GM21515 (cell line): ENCODE data around the gene HSBP1.
A peak's percentile ranks its signal among the peaks of the same experiment; 100 is the strongest.

Source experiments
- ATAC-seq: cut with Tn5 transposase; IDR thresholded peaks from one replicate; pipeline ENCODE4 v1.9.1; 2021; ENCODE audit not compliant: unreplicated experiment

Gene HSBP1

DNA sequence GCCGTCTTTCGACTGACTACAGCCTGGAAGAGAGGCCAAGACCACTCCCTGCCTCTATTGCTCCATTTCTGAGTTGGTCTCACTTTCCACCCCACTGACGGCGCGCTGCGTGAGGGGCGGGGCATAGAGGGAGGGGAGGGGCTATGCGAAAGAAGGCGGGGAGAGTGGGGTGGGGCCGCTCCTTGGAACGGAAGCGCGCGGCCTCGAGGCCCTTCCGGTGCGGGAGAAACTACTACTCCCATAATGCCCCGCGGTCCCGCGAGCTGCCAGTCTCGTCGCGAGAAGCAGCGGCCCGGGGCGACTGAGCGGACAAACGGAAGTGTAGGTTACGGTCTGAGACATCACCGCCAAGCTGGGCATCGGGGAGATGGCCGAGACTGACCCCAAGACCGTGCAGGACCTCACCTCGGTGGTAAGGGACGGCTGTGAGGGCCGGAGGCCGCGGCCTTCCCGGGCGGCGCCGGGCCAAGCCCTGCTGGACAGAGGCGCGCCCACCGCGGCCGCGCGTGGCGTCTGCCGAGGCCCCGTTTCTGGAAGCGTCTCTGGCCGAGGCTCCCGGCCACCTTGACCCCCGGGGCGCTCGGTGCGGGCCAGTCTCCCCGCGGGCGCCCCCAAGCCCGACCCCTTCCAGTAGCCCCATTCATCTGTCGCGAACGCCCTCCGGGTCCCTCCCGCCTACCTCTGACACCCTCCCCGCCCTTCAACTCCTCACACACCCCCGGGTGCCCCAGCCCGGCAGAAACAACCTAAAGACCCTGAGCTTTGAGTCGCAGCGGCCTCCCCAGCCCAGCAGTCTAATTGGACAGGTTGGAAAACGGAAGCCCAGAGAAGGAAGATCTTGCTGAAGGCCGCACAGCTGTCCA is at the start of gene HSBP1:
Gene HSBP1, plus strand, starts transcription at position 269 of the 863 bp plus-strand sequence. Its CDS starts 99 bp downstream, at position 368.
- peak; percentile 94 for ATAC-seq

DNA sequence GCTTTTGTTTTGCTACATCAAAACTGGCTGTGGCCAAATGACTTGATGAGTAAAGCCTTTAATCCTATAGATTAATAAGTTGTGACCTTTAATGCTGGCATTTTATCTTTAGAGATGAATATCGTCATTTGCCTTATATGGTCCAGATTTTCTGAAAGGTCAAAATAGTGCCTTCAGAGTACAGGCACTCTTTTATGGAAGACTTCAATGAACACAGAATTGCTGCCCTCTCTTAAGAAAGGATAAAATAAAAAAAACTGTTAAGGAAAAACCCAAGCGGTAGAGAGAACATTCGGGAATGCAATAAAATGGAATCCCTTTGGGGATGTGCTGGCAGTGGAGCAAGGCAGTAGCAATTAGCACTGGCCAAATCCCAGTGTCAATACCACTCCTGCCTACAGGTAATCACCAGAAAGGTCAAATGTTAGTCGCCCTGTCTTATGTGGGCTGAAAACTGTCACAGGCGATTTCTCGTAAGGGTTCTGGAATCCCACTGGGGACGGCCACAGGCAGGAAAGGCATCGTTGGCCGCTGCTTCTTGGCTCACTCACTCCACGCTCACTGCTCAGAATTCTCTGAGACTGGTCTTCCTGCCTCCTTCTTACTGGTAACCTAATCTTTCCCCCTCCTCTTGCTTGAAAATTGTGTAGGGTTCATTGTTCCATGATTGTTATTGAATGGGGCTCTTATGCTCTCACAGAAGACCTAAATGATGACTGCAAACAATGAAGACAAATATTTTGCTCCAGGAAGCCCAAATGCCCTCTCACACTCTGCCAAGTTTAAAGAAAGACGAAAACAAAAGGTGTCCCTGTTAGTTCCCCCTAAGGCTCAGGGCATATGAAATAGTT is 45.4 kb upstream of the HSBP1 start:
- ATAC-seq = no peak

GRCh38 chr16:83762992-83763358 is 44.8 kb upstream of the HSBP1 start:
- no peak for ATAC-seq

GRCh38 chr16:83768986-83769385 is 38.8 kb upstream of the HSBP1 start:
- no peak for ATAC-seq

- ATAC-seq = no peak
These were observed 38.3 kb upstream of the HSBP1 start for GRCh38 chr16:83769397-83770008.

DNA sequence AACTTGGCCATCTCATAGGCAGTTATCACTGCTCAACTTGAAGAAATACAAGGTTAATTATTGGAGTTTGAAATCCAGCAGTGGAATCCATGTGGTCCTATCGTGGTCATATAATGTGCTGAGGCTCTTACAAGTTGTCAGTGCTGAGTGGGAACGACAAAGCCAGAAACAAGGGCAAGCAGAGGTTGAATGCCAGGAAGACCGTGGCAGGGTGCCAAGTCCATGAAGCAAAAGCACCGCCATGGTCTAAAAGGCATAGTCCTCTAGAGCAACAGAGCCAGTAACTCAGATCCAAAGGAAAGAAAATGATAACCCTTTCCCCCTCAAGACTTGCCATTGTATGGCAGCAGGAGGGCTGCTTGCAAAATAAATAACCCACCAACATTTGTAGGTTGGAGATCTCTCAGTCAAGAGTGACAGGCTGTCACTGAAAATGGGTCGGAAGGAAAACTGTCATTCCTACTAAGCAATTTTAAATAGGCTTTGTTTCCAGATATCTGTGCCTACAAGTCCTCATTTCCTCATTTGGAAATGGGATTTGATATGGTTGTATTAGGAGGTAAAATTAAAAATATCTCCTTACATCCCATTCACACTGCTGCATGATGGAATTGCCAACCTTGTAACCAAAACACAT is 36.4 kb upstream of the HSBP1 start:
- no peak for ATAC-seq

DNA sequence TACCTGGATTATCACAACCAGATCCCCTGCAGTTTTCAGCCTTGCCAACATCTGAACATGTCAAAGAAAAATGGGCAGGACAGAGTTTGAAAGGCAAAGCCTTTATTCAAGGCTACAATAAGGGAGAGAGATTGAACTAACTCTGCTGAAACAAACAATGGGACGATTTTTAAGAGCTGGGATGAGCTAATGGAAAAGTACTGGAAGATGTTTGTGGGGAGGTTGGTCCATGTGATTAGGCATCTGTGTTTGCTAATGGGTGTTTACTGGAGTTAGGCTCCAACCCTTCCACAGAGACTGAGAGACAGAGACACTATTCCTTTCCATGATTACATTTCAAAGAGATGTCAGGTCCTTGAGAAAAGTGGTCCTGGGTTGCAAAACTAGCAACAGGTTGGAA is 35.0 kb upstream of the HSBP1 start:
- no peak for ATAC-seq

GRCh38 chr16:83774066-83774465 is 33.7 kb upstream of the HSBP1 start:
- no peak for ATAC-seq

DNA sequence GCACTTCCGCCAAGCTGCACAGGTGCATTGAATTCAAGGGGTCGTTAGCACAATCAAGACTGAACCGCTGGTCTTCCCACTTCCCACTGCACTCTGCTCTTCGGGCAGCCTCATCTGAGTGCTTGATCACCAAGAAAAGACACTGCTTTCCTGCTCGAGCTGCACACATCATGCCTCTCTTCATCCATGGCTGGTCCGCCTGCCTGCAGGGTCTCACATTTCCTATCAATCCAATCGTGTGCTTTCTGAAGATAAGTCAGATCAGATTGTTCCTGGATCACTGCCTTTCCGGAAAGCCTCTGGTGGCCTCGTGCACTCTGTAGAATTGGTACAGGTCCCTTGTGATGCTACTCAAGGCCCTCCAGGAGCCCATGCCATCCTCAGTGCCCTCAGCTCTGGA is 30.8 kb upstream of the HSBP1 start:
- ATAC-seq = no peak

- no peak for ATAC-seq
These were observed 27.9 kb upstream of the HSBP1 start for GRCh38 chr16:83779886-83780285.

GRCh38 chr16:83785455-83785854 is 22.3 kb upstream of the HSBP1 start:
- no peak for ATAC-seq

GRCh38 chr16:83789642-83790401 is 18.0 kb upstream of the HSBP1 start:
- no peak for ATAC-seq

DNA sequence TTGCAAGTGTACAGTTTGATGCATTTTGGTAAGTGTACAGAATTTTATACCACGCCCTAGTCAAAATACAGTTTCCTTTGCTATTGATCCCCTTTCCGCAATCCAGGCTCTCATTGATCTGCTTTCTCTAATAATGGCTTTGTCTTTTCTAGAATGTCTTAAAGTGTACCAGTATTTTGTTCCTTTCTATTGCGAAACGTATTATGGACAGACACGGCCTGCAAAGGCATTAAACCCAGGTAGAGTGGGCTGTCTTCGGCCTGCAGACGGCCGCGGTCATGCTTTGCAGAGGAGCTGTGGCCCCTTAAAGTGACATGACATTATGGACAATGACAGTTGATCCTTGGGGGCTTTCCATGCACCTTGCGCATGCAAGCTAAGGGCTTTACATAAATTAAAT is 15.9 kb upstream of the HSBP1 start:
- ATAC-seq = no peak

DNA sequence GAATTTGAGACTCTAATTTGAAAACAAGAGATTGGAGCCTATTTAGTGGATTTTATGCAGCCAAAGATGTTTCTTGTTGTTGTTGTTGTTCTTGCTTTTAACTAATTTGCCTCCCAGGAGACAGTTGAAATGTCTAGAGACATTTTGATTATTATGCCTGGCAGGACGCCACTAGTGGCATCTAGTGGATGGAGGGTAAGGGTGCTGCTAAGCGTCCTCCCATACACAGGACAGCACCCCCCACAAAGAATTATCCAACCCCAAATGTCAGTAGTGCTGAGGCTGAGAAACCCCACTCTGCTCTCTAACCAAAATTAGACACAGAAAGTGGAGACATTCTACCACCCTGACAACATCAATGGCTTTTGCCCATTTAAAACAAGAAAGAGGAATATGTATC is 15.4 kb upstream of the HSBP1 start:
- no peak for ATAC-seq

DNA sequence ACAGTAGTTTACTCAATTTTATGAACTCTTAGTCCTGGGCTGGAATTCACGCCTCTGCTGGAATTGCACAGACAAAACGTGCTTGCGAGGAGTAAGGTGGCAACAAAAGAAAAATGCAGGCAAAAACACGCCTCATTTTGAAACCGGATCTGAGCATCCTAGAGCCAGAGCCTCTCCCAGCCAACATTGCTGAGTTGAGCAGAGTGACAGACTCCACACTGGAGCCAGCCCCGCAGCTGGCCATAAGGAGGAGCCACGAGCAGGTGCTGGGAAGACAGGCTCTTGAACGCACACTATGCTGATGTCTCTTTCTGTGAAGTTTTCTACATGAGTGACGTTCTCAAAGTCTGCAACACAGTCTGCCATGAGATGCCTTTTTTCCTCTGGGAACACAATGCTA is 14.6 kb upstream of the HSBP1 start:
- ATAC-seq = no peak

DNA sequence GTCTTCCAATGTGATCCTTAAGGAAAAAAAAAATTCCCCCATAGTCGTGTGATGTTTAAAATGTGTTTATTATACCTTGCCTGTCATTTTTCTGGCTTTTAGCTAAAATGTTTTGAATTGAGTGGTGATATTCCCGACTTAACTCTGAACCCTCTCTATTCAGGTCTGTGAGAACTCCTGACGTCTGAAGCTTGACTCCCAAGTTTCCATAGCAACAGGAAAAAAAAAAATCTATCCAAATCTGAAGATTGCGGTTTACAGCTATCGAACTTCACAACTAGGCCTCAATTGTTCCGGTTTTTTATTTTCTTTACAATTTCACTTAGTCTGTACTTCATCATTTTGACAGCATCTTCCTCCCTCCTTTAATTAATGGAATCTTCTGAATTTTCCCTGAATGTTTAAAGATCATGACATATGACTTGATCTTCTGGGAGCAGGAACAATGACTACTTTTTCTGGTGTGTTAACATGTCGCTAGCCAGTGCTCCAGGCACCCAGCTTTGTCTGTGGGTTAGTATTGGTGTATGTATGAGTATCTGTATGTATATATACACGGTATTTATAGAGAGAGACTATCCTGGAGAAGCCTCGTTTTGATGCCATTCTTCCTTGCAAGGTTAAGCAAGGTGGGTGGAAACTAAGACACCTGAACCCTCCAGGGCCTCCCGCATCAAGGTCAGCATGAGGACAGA is 12.8 kb upstream of the HSBP1 start:
- ATAC-seq = no peak

DNA sequence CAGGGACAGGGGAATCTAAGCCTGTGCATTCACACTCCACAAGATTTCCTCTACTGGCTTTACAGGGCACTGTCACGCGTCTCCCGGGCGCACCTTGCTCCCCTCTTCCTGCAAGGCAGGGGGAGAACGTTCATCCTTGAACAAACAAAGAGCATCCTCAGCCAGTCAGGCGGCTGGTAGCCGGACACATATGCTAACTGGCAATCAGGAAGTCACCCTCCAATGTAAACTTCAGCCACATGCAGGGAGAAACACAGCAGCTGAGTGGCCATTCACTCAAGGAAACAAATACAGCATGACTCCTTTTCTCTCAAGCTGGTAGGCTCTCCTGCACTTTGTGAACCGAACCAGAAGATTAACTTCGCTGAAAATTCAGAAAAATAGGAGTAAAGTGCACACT is 10.8 kb upstream of the HSBP1 start:
- no peak for ATAC-seq

- no peak for ATAC-seq
These were observed 8.4 kb upstream of the HSBP1 start for GRCh38 chr16:83799336-83799735.

DNA sequence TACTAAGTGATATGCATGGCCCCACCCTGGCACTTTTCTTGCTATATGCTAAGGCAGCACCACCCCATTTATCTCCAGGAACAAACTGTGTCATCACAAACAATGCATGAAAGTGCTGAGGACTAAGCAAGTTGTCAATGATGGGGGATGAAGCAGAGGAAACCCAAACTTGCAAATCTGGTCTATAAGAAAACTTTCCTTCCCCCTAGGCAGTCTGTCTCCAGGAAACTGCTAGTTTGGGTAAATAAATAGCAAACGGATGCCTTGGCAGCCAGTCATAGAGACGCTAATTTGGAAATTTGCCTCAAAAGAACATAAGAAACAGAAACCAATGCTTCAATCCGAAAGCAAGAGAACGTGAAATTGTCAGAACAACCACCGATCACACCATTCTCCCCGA is 5.6 kb upstream of the HSBP1 start:
- no peak for ATAC-seq
